Activated CD4-positive, alpha-beta T cell treated with anti-CD3 and anti-CD28 coated beads, Interleukin-2, amount 50 U/mL, for 24 hours (primary cell): ENCODE results near the gene IL4I1.

Experiments used
- DNase-seq, 2 donors: peaks; one replicate each; pipeline ENCODE4 v3.0.0-alpha.2; 2020; ENCODE audit warnings: low read depth in 1 of 2, low spot score in 1 of 2

IL4I1 gene

GRCh38 chr19:49864890-49865289 lies 31.8 kb downstream of the IL4I1 start:
- DNase-seq, result no peak

GRCh38 chr19:49863935-49864320 lies 32.8 kb downstream of the IL4I1 start:
- no peak for DNase-seq

DNA sequence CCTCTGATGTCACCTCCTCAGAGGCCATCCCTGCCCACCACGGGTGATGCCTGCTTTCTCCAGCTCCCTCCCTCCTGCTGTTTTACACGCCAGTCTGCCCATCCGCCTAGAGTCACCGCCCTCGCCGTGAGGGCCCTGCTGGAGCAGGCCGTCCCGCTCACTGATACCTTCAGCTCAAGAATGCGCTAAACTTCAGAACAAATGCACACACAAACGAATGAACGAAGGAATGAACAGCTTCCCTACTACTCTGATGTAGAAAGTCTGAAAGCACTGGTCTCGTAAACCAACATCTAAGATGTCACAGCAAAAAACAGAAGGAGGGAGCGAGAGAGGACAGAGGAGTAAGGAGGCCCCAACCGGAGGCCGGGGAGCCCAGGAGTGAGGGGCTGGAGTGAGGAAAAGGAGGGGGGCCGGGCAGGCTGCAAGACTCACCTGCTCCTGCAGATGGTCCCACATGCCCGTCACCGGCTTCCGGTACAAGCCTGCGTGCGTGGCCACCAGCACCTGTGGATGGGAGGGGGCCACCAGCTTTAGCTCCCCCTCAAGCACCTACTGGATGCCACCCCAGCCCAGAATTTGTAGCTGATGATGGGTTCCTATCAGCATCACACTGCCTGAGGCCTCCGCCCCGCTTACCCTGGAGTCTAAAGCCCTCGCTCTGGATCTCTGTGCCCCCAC lies 33.3 kb downstream of the IL4I1 start:
- no peak for DNase-seq

DNA sequence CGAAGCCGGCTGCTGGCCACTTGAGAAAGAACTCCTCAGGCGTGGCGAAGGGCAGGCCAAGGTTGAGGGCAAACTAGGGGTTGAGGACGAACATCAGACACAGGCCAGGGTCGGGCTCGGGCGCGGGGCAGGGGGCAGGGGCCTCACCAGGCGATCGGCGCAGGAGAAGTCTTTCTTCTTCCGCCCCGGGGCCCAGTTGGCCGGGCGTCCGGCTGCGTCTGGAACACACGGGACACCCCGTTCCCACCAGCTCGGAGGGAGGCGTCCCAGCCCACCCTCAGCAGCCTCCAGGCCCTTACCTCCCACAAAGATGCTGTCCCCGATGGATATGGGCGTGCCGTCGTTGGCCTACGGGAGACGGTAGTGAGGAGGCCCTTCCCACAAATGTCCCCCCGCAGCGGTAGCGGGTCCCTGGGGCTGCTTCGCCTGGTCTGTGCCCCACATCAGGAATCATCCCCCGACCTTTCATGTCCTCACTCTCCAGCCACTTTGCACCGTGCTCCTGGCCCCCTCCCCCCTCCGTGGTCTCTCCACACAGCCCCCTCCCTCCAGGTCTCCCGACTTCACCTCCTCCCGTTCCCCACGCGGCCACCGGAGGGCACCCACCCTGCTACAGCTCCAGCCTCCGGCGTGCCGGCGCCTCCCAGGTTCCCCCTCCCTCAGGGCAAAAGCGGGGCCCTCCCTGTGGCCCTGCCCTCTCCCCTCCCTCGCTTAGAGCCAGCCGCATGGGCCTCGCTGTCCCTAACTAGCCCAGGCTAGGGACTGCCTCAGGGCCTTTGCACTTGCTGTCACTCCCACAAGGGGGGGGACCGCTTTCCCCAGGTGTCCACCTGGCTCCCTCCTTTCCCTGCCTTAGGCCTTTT lies 34.1 kb downstream of the IL4I1 start:
- DNase-seq, result no peak

DNA sequence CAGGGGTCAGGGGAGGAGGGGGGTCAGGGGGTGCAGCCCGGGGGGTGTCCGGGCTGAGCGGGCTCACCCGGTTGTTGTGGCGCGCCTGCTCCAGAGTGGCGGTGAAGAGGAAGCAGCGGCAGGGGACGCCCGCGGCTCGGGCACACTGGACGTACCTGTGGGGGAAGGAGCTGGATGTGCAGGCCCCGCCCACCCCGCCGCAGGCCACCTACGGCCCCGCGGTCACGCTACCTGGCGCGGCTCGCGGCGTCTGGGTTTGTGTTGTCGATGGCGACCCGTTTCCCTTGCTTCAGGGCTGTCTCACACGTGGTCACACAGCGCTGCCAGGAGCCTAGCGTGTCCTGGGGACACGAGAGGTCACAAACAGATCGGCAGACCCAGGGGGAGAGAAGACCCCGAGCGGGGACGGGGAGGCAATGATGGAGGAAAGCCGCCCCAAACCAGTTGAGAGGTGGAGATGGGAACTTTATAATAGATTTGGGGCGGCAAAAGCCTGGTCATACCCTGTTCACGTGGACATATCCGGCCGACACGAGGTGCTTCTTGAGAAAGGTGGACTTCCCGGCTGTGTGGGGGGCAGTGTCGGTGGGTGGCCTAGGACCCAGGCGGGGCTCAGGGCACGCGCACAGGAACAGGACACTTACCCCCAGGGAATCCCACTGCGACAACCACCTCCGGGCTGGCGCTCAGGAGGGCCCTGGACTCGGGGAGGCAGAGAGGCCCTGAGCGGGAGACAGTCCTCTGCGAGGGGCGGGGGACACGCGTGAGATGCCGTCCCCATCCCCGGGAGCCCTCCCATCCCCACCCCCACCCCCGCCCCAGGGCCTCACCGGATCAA lies 34.9 kb downstream of the IL4I1 start:
- DNase-seq, result no peak

GRCh38 chr19:49861107-49861506 lies 35.6 kb downstream of the IL4I1 start:
- no peak for DNase-seq

DNA sequence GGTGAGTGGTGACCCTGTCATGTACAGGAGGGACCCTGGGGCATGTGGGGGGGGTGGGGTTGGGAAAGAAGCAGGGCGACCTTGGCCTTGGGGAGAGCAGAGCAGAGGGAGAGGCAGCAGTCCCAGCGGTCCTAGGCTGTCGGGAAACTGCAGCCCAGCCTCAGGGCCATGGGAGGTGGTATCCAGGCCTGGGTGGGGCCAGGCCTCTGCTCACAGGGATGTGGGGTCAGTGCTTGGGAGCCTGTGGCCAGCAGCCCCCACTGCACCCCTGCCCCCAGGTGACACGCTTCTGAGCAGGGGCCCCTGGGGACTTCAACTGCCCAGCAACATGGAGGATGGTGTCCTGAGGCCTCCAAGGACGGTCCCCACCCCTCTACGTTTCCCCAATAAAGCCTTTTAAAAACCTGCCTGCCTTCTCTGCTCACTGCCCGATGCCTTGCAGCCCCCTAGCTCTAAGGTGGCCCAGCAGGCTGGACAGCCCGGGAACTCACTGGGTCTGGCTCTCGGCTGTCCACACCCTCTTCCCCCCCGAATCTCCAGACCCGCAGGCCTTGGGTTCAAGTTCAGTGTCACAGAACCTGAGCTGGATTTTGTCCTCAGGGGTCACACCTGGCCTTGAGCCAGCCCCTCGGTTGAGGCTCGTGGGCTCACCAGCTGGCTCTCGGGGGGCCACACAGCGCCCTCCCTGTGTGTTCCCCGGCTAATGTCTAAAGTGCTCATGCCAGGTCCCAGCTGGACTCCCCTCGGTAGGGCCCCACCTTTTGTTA lies 36.2 kb downstream of the IL4I1 start:
- DNase-seq, result no peak

GRCh38 chr19:49859682-49860335 lies 36.9 kb downstream of the IL4I1 start:
- DNase-seq, result no peak

- DNase-seq, result no peak
These were observed 38.4 kb downstream of the IL4I1 start for GRCh38 chr19:49858088-49858985.

DNA sequence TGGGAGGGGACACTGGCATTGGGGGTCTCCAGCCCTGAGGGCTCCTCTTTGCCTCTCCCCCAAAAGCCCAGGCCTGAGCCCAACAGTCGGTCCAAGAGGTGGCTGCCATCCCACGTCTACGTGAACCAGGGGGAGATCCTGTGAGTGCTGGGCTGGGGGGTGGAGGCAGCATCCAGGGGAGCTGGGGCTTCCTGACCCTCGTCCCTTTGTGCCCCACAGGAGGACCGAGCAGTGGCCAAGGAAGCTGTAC lies 38.9 kb downstream of the IL4I1 start:
- no peak for DNase-seq

- no peak for DNase-seq
These were observed 39.4 kb downstream of the IL4I1 start for GRCh38 chr19:49857061-49857837.

DNA sequence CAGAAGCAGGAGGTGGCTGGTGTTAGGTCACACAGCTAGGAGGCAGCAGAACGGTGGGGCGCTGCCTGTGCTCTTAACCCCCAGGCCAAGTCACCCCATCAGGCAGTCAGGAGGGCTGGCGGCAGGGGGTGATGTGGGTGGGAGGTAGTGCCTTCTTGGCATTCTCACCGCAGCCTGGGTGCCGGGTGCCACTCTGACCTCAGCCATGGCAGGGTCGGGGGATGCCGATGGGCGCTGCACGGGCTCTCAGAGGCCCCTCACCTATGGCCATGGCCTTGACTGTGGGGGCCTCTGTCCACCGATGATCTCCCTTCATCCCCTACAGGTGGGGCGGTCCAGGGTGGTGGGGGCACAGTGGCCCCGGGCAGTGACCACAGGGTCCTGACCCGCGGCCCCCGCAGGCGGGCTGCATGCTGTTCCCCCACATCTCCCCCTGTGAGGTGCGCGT lies 40.1 kb downstream of the IL4I1 start:
- DNase-seq, result no peak

GRCh38 chr19:49855676-49856573 lies 40.8 kb downstream of the IL4I1 start:
- no peak for DNase-seq

- no peak for DNase-seq
These were observed 41.4 kb downstream of the IL4I1 start for GRCh38 chr19:49855277-49855675.

- DNase-seq, result no peak
These were observed 42.1 kb downstream of the IL4I1 start for GRCh38 chr19:49854378-49855263.

GRCh38 chr19:49853852-49854377 lies 42.8 kb downstream of the IL4I1 start:
- no peak for DNase-seq
